Neural progenitor cell (in vitro differentiated cells): ENCODE data around the gene TEAD1. TPM values are rescaled to one million over a fixed set of nuclear protein-coding genes. Genes with fewer than 3 reads are reported as not detected.

Experiments
- DNase-seq: peaks from one replicate; pipeline ENCODE4 v3.0.0-alpha.2; 2016; ENCODE audit warnings: low spot score
- H2AFZ ChIP-seq: fragments of 200-600 bp; sonication (generic); replicated peaks from 2 replicates; pipeline ENCODE4 v1.6.1; 2016; ENCODE audit warnings: antibody characterized with exemption
- H3F3A ChIP-seq: fragments of 200-600 bp; sonication (generic); 2 replicates; pipeline ENCODE4 v1.6.1; 2016; ENCODE audit warnings: antibody characterized with exemption, low read depth
- H3K27ac ChIP-seq: fragments of 200-600 bp; sonication (generic); 2 replicates; pipeline ENCODE4 v1.5.1; 2016; ENCODE audit warnings: mild to moderate bottlenecking
- H3K27me3 ChIP-seq: fragments of 200-600 bp; sonication (generic); 2 replicates; pipeline ENCODE4 v1.6.1; 2016; ENCODE audit warnings: mild to moderate bottlenecking, moderate library complexity
- H3K36me3 ChIP-seq: fragments of 200-600 bp; sonication (generic); 2 replicates; pipeline ENCODE4 v1.5.1; 2016
- H3K4me1 ChIP-seq: fragments of 200-600 bp; sonication (generic); 2 replicates; pipeline ENCODE4 v1.6.1; 2016; ENCODE audit warnings: mixed run types
- H3K4me2 ChIP-seq: fragments of 200-600 bp; sonication (generic); 2 replicates; pipeline ENCODE4 v1.6.1; 2016
- H3K4me3 ChIP-seq: fragments of 200-600 bp; sonication (generic); 2 replicates; pipeline ENCODE4 v1.5.1; 2016
- H3K79me2 ChIP-seq: fragments of 200-600 bp; sonication (generic); 2 replicates; pipeline ENCODE4 v1.6.1; 2016; ENCODE audit warnings: low read depth
- H3K9ac ChIP-seq: fragments of 200-600 bp; sonication (generic); 2 replicates; pipeline ENCODE4 v1.6.1; 2016
- H3K9me3 ChIP-seq: fragments of 200-600 bp; sonication (generic); 2 replicates; pipeline ENCODE4 v1.5.1; 2016; ENCODE audit warnings: low read depth
- H4K20me1 ChIP-seq: fragments of 200-600 bp; sonication (generic); 2 replicates; pipeline ENCODE4 v1.6.1; 2016; ENCODE audit warnings: low read depth
- H3K27ac Mint-ChIP-seq: 3 replicates; pipeline ENCODE4 v1.8.0; 2021; ENCODE audit warnings: mixed read lengths
- H3K27me3 Mint-ChIP-seq: 2 replicates; pipeline ENCODE4 v1.8.0; 2022; ENCODE audit warnings: low read depth, mild to moderate bottlenecking, inconsistent platforms, moderate library complexity, mixed read lengths; ENCODE audit not compliant: insufficient read depth
- H3K36me3 Mint-ChIP-seq: 3 replicates; pipeline ENCODE4 v1.8.0; 2021; ENCODE audit warnings: mixed read lengths
- H3K4me1 Mint-ChIP-seq: 3 replicates; pipeline ENCODE4 v1.8.0; 2021; ENCODE audit warnings: mixed read lengths
- H3K4me3 Mint-ChIP-seq: 3 replicates; pipeline ENCODE4 v1.8.0; 2021; ENCODE audit warnings: mild to moderate bottlenecking, moderate library complexity, mixed read lengths
- H3K9me3 Mint-ChIP-seq: 3 replicates; pipeline ENCODE4 v1.8.0; 2020; ENCODE audit warnings: mixed read lengths
- EZH2 ChIP-seq: fragments of 200-600 bp; sonication (generic); IDR thresholded peaks from 2 replicates; pipeline ENCODE4 v1.6.1; 2017; ENCODE audit warnings: antibody characterized with exemption, mild to moderate bottlenecking, moderate library complexity
- EZH2phosphoT487 ChIP-seq: fragments of 200-600 bp; sonication (generic); IDR thresholded peaks from 2 replicates; pipeline ENCODE4 v1.6.1; 2017; ENCODE audit warnings: antibody characterized with exemption
- total RNA-seq: library from RNA; depleted of rRNA; stranded (reverse); fragments of >200 nt; gene quantifications from 2 replicates; pipeline ENCODE4 v1.2.3, GENCODE V29; 2015; ENCODE audit warnings: low replicate concordance
- TF ChIP-seq, protein P1 (sequence below): fragments of 200-600 bp; sonication (generic); IDR thresholded peaks from 2 replicates; pipeline ENCODE4 v1.5.1; 2017; ENCODE audit warnings: antibody characterized with exemption, mild to moderate bottlenecking

The TEAD1 gene
- total RNA-seq, 1 donor from 2014 or later = 98.3 TPM

DNA sequence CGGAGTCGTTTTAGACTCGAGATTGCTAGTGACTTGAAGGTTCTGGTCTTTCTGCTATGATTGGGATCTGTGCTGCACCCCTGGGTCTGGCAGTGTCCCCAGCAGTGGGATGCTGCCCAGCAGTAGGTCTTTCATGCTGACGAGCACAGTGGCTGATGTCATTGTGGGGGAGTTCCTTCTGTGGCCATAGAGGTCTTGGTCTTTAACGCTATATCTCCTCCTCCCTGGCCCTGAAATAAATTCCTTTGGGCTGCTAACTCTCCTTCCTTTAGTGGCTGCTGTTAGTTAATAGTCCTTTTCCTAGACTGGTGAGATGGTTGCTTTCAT lies 136.3 kb downstream of the TEAD1 start:
- Histone ChIP-seq H3K9ac (no peak overlapping the region), H3K4me2 (no peak overlapping the region), H3K9me3 (no peaks in the 10 kb centered on the region), H3K4me3 (no peak overlapping the region), H4K20me1 (peaks cover 98% of the 10 kb centered on the region), H3K36me3 (no peaks in the 10 kb centered on the region), H3K27me3 (no peaks in the 10 kb centered on the region), H3F3A (no peaks in the 10 kb centered on the region), H3K79me2 (peaks cover 97% of the 10 kb centered on the region), H3K4me1 (peaks cover 32% of the 10 kb centered on the region), H3K27ac (no peak overlapping the region), H2AFZ (no peak overlapping the region)
- H3K9me3 Mint-ChIP-seq = no peaks in the 10 kb centered on the region
- H3K27ac Mint-ChIP-seq = no peak overlapping the region
- peaks cover 2% of the 10 kb centered on the region for H3K27me3 Mint-ChIP-seq
- peaks cover 12% of the 10 kb centered on the region for H3K36me3 Mint-ChIP-seq
- no peak overlapping the region for H3K4me3 Mint-ChIP-seq
- no peak for DNase-seq
- no peak for TF ChIP-seq EZH2phosphoT487
- TF ChIP-seq, protein P1, sequence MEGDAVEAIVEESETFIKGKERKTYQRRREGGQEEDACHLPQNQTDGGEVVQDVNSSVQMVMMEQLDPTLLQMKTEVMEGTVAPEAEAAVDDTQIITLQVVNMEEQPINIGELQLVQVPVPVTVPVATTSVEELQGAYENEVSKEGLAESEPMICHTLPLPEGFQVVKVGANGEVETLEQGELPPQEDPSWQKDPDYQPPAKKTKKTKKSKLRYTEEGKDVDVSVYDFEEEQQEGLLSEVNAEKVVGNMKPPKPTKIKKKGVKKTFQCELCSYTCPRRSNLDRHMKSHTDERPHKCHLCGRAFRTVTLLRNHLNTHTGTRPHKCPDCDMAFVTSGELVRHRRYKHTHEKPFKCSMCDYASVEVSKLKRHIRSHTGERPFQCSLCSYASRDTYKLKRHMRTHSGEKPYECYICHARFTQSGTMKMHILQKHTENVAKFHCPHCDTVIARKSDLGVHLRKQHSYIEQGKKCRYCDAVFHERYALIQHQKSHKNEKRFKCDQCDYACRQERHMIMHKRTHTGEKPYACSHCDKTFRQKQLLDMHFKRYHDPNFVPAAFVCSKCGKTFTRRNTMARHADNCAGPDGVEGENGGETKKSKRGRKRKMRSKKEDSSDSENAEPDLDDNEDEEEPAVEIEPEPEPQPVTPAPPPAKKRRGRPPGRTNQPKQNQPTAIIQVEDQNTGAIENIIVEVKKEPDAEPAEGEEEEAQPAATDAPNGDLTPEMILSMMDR = no peak
- TF ChIP-seq EZH2 = no peak
- H3K4me1 Mint-ChIP-seq = peaks cover 75% of the 10 kb centered on the region

DNA sequence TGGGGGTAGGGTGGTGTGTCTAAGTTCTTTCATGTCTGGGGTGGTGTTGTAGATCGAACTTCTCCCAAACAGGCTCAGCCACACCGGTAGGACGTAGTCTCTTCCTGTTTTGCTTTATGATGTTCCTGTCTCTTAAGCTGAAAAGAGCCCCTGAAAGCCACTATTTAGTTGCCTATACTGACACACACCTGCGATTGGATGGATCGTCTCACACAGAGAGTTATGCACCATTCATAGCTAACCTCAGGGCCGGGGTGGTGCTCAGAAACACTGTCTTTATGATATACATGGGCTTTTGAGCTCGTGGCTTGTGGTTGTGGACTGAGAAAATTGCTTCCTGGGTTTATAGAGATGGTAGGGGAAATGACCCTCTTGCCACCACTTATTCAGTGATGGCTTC lies 137.6 kb downstream of the TEAD1 start:
- no peak overlapping the region for H3K27ac ChIP-seq
- no peak for DNase-seq
- H3K4me1 ChIP-seq = peaks cover 36% of the 10 kb centered on the region
- H3K4me2 ChIP-seq = no peak overlapping the region
- peaks cover 97% of the 10 kb centered on the region for H3K79me2 ChIP-seq
- peaks cover 12% of the 10 kb centered on the region for H3K36me3 Mint-ChIP-seq
- no peak overlapping the region for H3K4me3 ChIP-seq
- no peak overlapping the region for H3K9ac ChIP-seq
- no peaks in the 10 kb centered on the region for H3K9me3 Mint-ChIP-seq
- H3K27me3 Mint-ChIP-seq = peaks cover 2% of the 10 kb centered on the region
- H3K9me3 ChIP-seq = no peaks in the 10 kb centered on the region
- no peak overlapping the region for H2AFZ ChIP-seq
- H3K36me3 ChIP-seq = no peaks in the 10 kb centered on the region
- no peaks in the 10 kb centered on the region for H3F3A ChIP-seq
- no peaks in the 10 kb centered on the region for H3K27me3 ChIP-seq
- H4K20me1 ChIP-seq = peaks cover 98% of the 10 kb centered on the region
- H3K4me1 Mint-ChIP-seq = peaks cover 78% of the 10 kb centered on the region
- H3K27ac Mint-ChIP-seq = no peak overlapping the region
- TF ChIP-seq, protein P1 = no peak
- TF ChIP-seq EZH2phosphoT487 (no peak), EZH2 (no peak)
- H3K4me3 Mint-ChIP-seq = no peak overlapping the region

DNA sequence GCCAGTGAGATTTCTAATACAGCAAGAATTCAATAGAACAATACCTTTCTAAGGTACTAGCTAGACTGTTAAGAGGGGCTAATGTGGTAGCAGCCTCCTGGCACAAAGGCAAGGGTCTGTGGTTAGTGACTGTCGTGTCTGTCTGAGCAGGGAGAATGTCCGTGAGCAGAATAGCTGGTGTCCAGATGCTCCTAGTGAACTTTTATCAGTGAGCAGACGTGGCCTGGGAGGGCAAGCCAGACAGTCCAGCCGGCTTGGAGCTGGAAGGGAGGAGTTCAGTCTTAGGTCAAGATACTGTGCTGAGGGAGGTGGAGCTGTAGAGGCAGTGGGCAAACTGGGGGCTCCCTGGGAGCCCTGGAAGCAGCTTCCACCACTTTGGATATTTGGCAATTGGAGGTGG lies 138.6 kb downstream of the TEAD1 start:
- Histone ChIP-seq H3K4me1 (peaks cover 27% of the 10 kb centered on the region), H3K27ac (no peak overlapping the region), H4K20me1 (peaks cover 96% of the 10 kb centered on the region), H3K79me2 (peaks cover 97% of the 10 kb centered on the region), H3K9ac (no peak overlapping the region), H3F3A (no peaks in the 10 kb centered on the region), H3K4me2 (no peak overlapping the region), H2AFZ (no peak overlapping the region), H3K36me3 (no peaks in the 10 kb centered on the region), H3K4me3 (no peak overlapping the region), H3K9me3 (no peaks in the 10 kb centered on the region), H3K27me3 (no peaks in the 10 kb centered on the region)
- H3K27ac Mint-ChIP-seq = peak overlapping the region; percentile 75
- H3K4me1 Mint-ChIP-seq = peaks cover 76% of the 10 kb centered on the region
- H3K4me3 Mint-ChIP-seq = no peak overlapping the region
- no peaks in the 10 kb centered on the region for H3K9me3 Mint-ChIP-seq
- TF ChIP-seq EZH2phosphoT487 = no peak
- no peak for TF ChIP-seq EZH2
- TF ChIP-seq, protein P1 = no peak
- DNase-seq = no peak
- peaks cover 2% of the 10 kb centered on the region for H3K27me3 Mint-ChIP-seq
- peaks cover 16% of the 10 kb centered on the region for H3K36me3 Mint-ChIP-seq
